H1 (cell line): Measurements from ENCODE around the gene ZNF33A.

Experiments used
- CTCF ChIP-seq, 3 experiments: IDR thresholded peaks; 1 replicate in 2 of 3; 2 replicates in 1 of 3; pipeline versions ENCODE4 v1.5.1 to v1.6.1; 2011; ENCODE audit warnings: low read length in 3 of 3, mild to moderate bottlenecking in 3 of 3, inconsistent platforms in 2 of 3, low read depth in 1 of 3, moderate library complexity in 1 of 3; ENCODE audit not compliant: insufficient read depth in 1 of 3; ENCODE audit errors: control extremely low read depth in 1 of 3
- POLR2A ChIP-seq, 2 experiments: IDR thresholded peaks; 1 replicate in 1 of 2; 2 replicates in 1 of 2; pipeline ENCODE4 v1.6.1; 2011; ENCODE audit warnings: low read depth in 2 of 2, low read length in 2 of 2, mild to moderate bottlenecking in 2 of 2; ENCODE audit errors: control extremely low read depth in 1 of 2
- RNF2 ChIP-seq: fragments of 200-900, 300-1000 bp; sonication (generic); IDR thresholded peaks from 2 replicates; pipeline ENCODE4 v1.7.1; 2016; ENCODE audit warnings: borderline replicate concordance, low read depth, mild to moderate bottlenecking, antibody characterized with exemption, low read length; ENCODE audit not compliant: poor library complexity, severe bottlenecking; ENCODE audit errors: missing control alignments
- YY1 ChIP-seq: IDR thresholded peaks from 2 replicates; pipeline ENCODE4 v1.6.1; 2011; ENCODE audit warnings: low read depth, mild to moderate bottlenecking, low read length

DNA sequence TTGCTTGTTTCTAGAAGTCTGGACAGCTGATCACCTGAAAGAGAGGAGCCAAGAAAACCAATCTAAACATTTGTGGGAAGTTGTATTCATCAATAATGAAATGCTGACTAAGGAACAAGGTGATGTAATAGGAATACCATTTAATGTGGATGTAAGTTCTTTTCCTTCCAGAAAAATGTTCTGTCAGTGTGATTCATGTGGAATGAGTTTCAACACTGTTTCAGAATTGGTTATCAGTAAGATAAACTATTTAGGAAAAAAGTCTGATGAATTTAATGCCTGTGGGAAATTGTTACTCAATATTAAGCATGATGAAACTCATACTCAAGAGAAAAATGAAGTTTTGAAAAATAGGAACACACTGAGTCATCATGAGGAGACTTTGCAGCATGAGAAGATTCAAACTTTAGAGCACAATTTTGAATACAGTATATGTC lies 43.9 kb downstream of the ZNF33A start:
- TF ChIP-seq RNF2 (no peak), CTCF (IDR thresholded peaks at IDR 0.05; ENCODE audit: control extremely low read depth in 1 of 3, insufficient read depth in 1 of 3, low read depth in 1 of 3, low read length in 3 of 3) (no peak), YY1 (no peak), POLR2A (IDR thresholded peaks at IDR 0.05; ENCODE audit: control extremely low read depth in 1 of 2, low read depth in 2 of 2, low read length in 2 of 2) (no peak)
